Nephron (organoid): ENCODE measurements around the gene RBM10.

Source experiments
- H3K27ac Mint-ChIP-seq, 3 experiments: 2 replicates each; pipeline ENCODE4 v1.8.0; 2020; ENCODE audit warnings: mixed read lengths in 3 of 3, mild to moderate bottlenecking in 2 of 3, moderate library complexity in 1 of 3
- H3K27me3 Mint-ChIP-seq: 2 replicates; pipeline ENCODE4 v1.8.0; 2021; ENCODE audit warnings: low read depth, mild to moderate bottlenecking, moderate library complexity, mixed read lengths
- H3K36me3 Mint-ChIP-seq: 2 replicates; pipeline ENCODE4 v1.8.0; 2020; ENCODE audit warnings: low read depth, mixed read lengths
- H3K4me1 Mint-ChIP-seq: 2 replicates; pipeline ENCODE4 v1.8.0; 2020; ENCODE audit warnings: mixed read lengths
- H3K4me3 Mint-ChIP-seq, 3 experiments: 2 replicates each; pipeline ENCODE4 v1.8.0; 2020; ENCODE audit warnings: mild to moderate bottlenecking in 3 of 3, mixed read lengths in 3 of 3, moderate library complexity in 2 of 3
- H3K9me3 Mint-ChIP-seq: 2 replicates; pipeline ENCODE4 v1.8.0; 2020; ENCODE audit warnings: mixed read lengths
- TF ChIP-seq, protein P1 (sequence below), 3 experiments: fragments of 200-600 bp; sonication (generic); IDR thresholded peaks; one replicate each; pipeline ENCODE4 v1.5.0; 2021; ENCODE audit warnings: antibody characterized with exemption in 3 of 3; ENCODE audit not compliant: unreplicated experiment in 3 of 3

The RBM10 gene

DNA sequence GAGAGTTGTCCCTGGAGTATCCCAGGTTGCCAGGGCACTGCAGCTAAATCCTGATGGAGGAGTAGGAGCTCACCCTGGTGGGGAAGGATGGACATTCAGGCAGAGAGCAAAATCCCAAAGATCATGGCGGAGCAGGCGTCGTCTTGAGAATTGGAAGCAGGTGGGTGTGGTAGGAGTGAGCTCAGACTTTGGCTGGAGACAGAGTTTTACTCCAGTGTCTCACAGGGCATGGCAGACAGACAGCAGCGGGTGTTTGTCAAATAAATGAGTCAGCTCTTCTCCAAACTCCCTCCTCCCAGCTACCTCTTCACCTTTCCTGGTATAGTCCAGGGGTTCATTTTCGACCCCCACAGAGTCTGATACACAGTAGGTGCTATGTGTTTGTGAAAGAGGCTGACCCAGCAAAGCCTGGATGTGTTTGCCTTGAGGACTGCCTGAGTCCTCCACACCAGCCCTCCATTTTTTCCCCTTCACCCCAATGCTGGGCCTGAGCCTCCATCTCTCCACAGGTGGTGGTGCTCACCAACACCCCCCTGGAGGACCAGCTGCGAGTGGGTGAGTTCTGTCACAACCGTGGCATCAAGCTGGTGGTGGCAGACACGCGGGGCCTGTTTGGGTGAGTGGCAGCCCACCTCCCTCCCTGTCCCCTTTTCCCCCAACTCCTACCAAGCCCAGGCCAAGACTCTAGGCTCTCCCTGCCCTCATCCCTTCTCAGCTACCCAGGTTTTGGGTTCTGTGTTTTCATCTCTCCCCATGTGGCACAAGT lies 55.5 kb downstream of the RBM10 start:
- TF ChIP-seq, protein P1, sequence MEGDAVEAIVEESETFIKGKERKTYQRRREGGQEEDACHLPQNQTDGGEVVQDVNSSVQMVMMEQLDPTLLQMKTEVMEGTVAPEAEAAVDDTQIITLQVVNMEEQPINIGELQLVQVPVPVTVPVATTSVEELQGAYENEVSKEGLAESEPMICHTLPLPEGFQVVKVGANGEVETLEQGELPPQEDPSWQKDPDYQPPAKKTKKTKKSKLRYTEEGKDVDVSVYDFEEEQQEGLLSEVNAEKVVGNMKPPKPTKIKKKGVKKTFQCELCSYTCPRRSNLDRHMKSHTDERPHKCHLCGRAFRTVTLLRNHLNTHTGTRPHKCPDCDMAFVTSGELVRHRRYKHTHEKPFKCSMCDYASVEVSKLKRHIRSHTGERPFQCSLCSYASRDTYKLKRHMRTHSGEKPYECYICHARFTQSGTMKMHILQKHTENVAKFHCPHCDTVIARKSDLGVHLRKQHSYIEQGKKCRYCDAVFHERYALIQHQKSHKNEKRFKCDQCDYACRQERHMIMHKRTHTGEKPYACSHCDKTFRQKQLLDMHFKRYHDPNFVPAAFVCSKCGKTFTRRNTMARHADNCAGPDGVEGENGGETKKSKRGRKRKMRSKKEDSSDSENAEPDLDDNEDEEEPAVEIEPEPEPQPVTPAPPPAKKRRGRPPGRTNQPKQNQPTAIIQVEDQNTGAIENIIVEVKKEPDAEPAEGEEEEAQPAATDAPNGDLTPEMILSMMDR (IDR thresholded peaks at IDR 0.05; ENCODE audit: unreplicated experiment in 3 of 3): no peak
- Mint-ChIP-seq H3K9me3 (no peaks in the 10 kb centered on the region), H3K27ac (no peak overlapping the region), H3K27me3 (no peaks in the 10 kb centered on the region), H3K36me3 (peaks cover 91% of the 10 kb centered on the region), H3K4me3 (no peak overlapping the region), H3K4me1 (peaks cover 40% of the 10 kb centered on the region)

DNA sequence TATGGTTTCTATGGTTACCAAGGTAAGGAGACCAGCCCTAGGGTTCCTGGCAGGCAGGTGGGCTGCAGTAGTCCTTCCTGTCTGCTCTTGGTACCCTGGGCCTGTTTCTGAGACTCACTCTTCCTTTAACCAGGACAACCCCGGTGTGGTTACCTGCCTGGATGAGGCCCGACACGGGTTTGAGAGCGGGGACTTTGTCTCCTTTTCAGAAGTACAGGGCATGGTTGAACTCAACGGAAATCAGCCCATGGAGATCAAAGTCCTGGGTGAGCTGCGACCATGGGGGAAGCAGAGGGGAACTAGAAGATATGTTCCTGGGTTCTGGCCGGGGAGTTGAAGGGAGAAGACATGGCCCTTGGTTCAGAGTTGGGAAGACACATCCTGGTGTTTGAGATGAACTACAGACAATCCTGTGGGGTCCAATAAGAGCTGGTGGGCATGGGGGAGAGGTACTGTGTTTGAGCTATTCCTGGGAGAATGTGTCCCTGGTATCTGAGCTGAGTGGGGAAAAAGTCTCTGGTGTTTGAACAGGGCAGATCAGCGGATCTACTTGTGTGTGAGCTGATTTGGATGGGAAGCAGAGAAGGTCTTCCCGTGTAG lies 56.4 kb downstream of the RBM10 start:
- no peaks in the 10 kb centered on the region for H3K27me3 Mint-ChIP-seq
- H3K4me1 Mint-ChIP-seq: peaks cover 31% of the 10 kb centered on the region
- H3K36me3 Mint-ChIP-seq: peaks cover 91% of the 10 kb centered on the region
- H3K4me3 Mint-ChIP-seq: no peak overlapping the region
- no peak overlapping the region for H3K27ac Mint-ChIP-seq
- H3K9me3 Mint-ChIP-seq: no peaks in the 10 kb centered on the region
- TF ChIP-seq, protein P1 (IDR thresholded peaks at IDR 0.05; ENCODE audit: unreplicated experiment in 3 of 3): no peak

DNA sequence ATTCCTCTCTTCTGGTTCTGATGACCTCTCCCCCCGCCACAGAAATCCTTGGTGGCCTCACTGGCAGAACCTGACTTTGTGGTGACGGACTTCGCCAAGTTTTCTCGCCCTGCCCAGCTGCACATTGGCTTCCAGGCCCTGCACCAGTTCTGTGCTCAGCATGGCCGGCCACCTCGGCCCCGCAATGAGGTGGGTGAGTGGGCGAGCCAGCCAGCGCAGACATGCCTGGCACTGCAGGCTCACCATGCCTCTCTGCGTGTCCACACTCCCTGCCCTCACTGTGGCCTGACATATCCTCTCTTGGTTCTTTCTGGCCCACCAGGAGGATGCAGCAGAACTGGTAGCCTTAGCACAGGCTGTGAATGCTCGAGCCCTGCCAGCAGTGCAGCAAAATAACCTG lies 57.3 kb downstream of the RBM10 start:
- H3K4me1 Mint-ChIP-seq: peaks cover 23% of the 10 kb centered on the region
- peaks cover 93% of the 10 kb centered on the region for H3K36me3 Mint-ChIP-seq
- TF ChIP-seq, protein P1 (IDR thresholded peaks at IDR 0.05; ENCODE audit: unreplicated experiment in 3 of 3): no peak
- no peaks in the 10 kb centered on the region for H3K27me3 Mint-ChIP-seq
- H3K27ac Mint-ChIP-seq: no peak overlapping the region
- H3K4me3 Mint-ChIP-seq: no peak overlapping the region
- H3K9me3 Mint-ChIP-seq: no peaks in the 10 kb centered on the region

DNA sequence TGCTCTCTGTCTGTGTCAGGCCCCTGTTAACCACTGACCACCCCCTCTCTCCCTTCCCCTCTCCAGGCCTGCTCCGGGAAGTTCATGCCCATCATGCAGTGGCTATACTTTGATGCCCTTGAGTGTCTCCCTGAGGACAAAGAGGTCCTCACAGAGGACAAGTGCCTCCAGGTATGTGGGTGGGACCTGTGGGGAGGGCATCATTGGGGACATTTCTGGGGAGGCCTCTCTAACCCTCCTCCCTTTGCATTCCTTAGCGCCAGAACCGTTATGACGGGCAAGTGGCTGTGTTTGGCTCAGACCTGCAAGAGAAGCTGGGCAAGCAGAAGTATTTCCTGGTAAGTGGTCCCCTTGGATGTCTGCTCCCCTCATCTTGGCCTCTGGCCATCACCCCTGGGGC lies 57.9 kb downstream of the RBM10 start:
- Mint-ChIP-seq H3K4me3 (no peak overlapping the region), H3K9me3 (no peaks in the 10 kb centered on the region), H3K27me3 (no peaks in the 10 kb centered on the region), H3K4me1 (peaks cover 17% of the 10 kb centered on the region), H3K36me3 (peaks cover 92% of the 10 kb centered on the region), H3K27ac (no peak overlapping the region)
- TF ChIP-seq, protein P1 (IDR thresholded peaks at IDR 0.05; ENCODE audit: unreplicated experiment in 3 of 3): no peak

DNA sequence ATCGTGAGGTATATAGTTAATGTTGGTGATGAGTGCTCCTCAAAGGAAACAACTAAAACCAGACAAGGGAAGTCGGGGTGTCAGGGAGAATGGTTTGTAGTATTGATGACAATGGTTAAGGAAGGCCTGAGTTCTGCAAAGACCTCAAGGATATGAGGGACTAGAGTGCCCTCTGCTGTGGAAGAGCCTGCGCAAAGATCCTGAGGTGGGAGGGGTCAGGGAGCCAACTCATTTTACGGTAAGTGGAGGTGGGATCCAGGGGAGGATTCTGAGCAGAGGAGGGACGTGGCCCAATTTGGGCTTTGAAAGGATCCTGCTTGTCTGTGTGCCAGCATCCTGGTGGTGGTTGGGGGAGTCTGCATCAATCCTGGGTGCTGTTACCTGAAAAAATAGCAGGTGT lies 59.9 kb downstream of the RBM10 start:
- H3K27me3 Mint-ChIP-seq: no peaks in the 10 kb centered on the region
- H3K27ac Mint-ChIP-seq: no peak overlapping the region
- peaks cover 93% of the 10 kb centered on the region for H3K36me3 Mint-ChIP-seq
- no peaks in the 10 kb centered on the region for H3K9me3 Mint-ChIP-seq
- TF ChIP-seq, protein P1 (IDR thresholded peaks at IDR 0.05; ENCODE audit: unreplicated experiment in 3 of 3): no peak
- H3K4me1 Mint-ChIP-seq: peaks cover 6% of the 10 kb centered on the region
- no peak overlapping the region for H3K4me3 Mint-ChIP-seq

DNA sequence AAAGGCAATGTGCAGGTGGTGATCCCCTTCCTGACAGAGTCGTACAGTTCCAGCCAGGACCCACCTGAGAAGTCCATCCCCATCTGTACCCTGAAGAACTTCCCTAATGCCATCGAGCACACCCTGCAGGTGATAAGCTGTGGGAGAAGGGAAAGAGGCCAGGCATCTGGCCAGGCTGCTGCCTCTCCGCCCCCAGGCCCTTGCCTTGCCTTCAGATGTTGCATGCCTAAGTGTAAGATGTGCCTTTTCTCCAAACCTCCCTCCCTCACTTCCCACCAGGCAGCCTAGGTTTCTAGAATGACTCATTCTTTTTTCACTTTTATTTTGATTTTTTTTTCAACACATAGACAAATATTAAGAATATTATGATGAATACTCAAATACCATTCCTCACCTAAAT lies 61.3 kb downstream of the RBM10 start:
- Mint-ChIP-seq H3K36me3 (peaks cover 93% of the 10 kb centered on the region), H3K9me3 (no peaks in the 10 kb centered on the region), H3K4me1 (no peaks in the 10 kb centered on the region), H3K4me3 (no peak overlapping the region), H3K27ac (no peak overlapping the region), H3K27me3 (no peaks in the 10 kb centered on the region)
- TF ChIP-seq, protein P1 (IDR thresholded peaks at IDR 0.05; ENCODE audit: unreplicated experiment in 3 of 3): no peak
